PC-9 (cell line): ENCODE measurements around the gene UFD1.

Source experiments
- CTCF ChIP-seq: fragments of 200-600 bp; sonication (generic); conservative IDR thresholded peaks from 2 replicates; pipeline ENCODE4 v1.6.1; 2017; ENCODE audit warnings: mixed run types, antibody characterized with exemption, mild to moderate bottlenecking, moderate library complexity
- EZH2 ChIP-seq: fragments of 200-600 bp; sonication (generic); IDR thresholded peaks from 2 replicates; pipeline ENCODE4 v1.8.0; 2017; ENCODE audit warnings: antibody characterized with exemption, low read depth

- TF ChIP-seq CTCF (no peak), EZH2 (no peak)
Observed at GRCh38 chr22:19460036-19460435, 19.0 kb downstream of the UFD1 start.
